GM21381 (cell line): ENCODE measurements around the gene CRTC3.
A peak's percentile ranks its signal among the peaks of the same experiment; 100 is the strongest.

Experiments used
- ATAC-seq: cut with Tn5 transposase; IDR thresholded peaks from one replicate; pipeline ENCODE4 v1.9.1; 2021; ENCODE audit warnings: mild to moderate bottlenecking, moderate library complexity; ENCODE audit not compliant: unreplicated experiment

Gene CRTC3

DNA sequence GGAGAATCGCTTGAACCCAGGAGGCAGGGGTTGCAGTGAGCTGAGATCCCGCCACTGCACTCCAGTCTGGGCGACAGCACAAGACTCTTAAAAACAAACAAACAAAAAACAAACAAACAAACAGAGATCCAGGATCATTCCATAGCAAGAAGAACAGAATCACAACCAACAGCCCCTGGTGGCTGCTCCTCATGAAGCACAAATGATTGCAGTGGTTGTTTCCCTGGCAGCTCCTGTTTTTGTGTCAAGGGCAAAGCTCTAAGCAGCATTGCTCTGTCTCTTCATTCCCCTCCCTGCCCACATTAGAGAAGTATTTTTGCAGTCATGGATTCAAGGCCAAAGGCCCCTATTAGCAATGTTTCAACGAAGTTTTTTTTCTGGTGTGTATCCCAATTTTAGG, 161.6 kb downstream of the CRTC3 start:
- ATAC-seq, result no peak

GRCh38 chr15:90691982-90692773, 162.5 kb downstream of the CRTC3 start:
- ATAC-seq, result peak; percentile 55
